OCI-LY7 (cell line): Measurements from ENCODE around the gene BTBD2.

ENCODE experiments used
- EZH2phosphoT487 ChIP-seq: fragments of 200-600 bp; sonication (generic); IDR thresholded peaks from 2 replicates; pipeline ENCODE4 v1.6.1; 2018; ENCODE audit warnings: low read depth, borderline replicate concordance, mild to moderate bottlenecking, mixed run types, antibody characterized with exemption, low read length, moderate library complexity, mixed read lengths
- TF ChIP-seq, protein P1 (sequence below): fragments of 200-600 bp; sonication (generic); conservative IDR thresholded peaks from 2 replicates; pipeline ENCODE4 v1.5.1; 2014; ENCODE audit warnings: mild to moderate bottlenecking, antibody characterized with exemption, low read length, moderate library complexity, mixed read lengths

GRCh38 chr19:2016041-2016807 is 710 bp upstream of the BTBD2 start:
- TF ChIP-seq, protein P1, sequence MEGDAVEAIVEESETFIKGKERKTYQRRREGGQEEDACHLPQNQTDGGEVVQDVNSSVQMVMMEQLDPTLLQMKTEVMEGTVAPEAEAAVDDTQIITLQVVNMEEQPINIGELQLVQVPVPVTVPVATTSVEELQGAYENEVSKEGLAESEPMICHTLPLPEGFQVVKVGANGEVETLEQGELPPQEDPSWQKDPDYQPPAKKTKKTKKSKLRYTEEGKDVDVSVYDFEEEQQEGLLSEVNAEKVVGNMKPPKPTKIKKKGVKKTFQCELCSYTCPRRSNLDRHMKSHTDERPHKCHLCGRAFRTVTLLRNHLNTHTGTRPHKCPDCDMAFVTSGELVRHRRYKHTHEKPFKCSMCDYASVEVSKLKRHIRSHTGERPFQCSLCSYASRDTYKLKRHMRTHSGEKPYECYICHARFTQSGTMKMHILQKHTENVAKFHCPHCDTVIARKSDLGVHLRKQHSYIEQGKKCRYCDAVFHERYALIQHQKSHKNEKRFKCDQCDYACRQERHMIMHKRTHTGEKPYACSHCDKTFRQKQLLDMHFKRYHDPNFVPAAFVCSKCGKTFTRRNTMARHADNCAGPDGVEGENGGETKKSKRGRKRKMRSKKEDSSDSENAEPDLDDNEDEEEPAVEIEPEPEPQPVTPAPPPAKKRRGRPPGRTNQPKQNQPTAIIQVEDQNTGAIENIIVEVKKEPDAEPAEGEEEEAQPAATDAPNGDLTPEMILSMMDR, result no peak
- TF ChIP-seq EZH2phosphoT487, result no peak
